Neural crest cell (in vitro differentiated cells): ENCODE measurements around the gene RALGPS1. TPM values are rescaled to one million over a fixed set of nuclear protein-coding genes. Genes with fewer than 3 reads are reported as not detected.

Source experiments
- DNase-seq: peaks from one replicate; pipeline ENCODE4 v3.0.0; 2021; ENCODE audit warnings: low read depth, mixed read lengths, low spot score
- H3K27ac Mint-ChIP-seq: one replicate; pipeline ENCODE4 v1.8.0; 2021; ENCODE audit warnings: mild to moderate bottlenecking, mixed read lengths; ENCODE audit not compliant: unreplicated experiment
- H3K27me3 Mint-ChIP-seq: 2 replicates; pipeline ENCODE4 v1.8.0; 2021; ENCODE audit warnings: low read depth, mild to moderate bottlenecking, mixed read lengths
- H3K36me3 Mint-ChIP-seq: 2 replicates; pipeline ENCODE4 v1.8.0; 2021; ENCODE audit warnings: low read depth, mild to moderate bottlenecking, mixed read lengths
- H3K4me1 Mint-ChIP-seq: 2 replicates; pipeline ENCODE4 v1.8.0; 2021; ENCODE audit warnings: mixed read lengths
- H3K4me3 Mint-ChIP-seq: one replicate; pipeline ENCODE4 v1.8.0; 2021; ENCODE audit warnings: mild to moderate bottlenecking, mixed read lengths
- H3K9me3 Mint-ChIP-seq: 2 replicates; pipeline ENCODE4 v1.8.0; 2021; ENCODE audit warnings: mixed read lengths
- CTCF ChIP-seq: fragments of 200-600 bp; sonication (generic); conservative IDR thresholded peaks from 2 replicates; pipeline ENCODE4 v1.5.0; 2021; ENCODE audit warnings: antibody characterized with exemption, mild to moderate bottlenecking
- total RNA-seq: library from RNA; stranded (reverse); gene quantifications from 2 replicates; pipeline ENCODE4 v1.2.1, GENCODE V29; 2021

Gene RALGPS1
- total RNA-seq, 1 donor from 2014 or later: 11.7 TPM

GRCh38 chr9:127256324-127256723 is 341.7 kb downstream of the RALGPS1 start:
- peaks cover 5% of the 10 kb centered on the region for H3K4me1 Mint-ChIP-seq
- H3K4me3 Mint-ChIP-seq: no peak overlapping the region
- no peaks in the 10 kb centered on the region for H3K27me3 Mint-ChIP-seq
- no peak for DNase-seq
- no peak overlapping the region for H3K27ac Mint-ChIP-seq
- no peaks in the 10 kb centered on the region for H3K36me3 Mint-ChIP-seq
- H3K9me3 Mint-ChIP-seq: no peaks in the 10 kb centered on the region
- TF ChIP-seq CTCF: no peak

GRCh38 chr9:127258606-127259471 is 344.3 kb downstream of the RALGPS1 start:
- H3K27me3 Mint-ChIP-seq: no peaks in the 10 kb centered on the region
- DNase-seq: no peak
- H3K36me3 Mint-ChIP-seq: no peaks in the 10 kb centered on the region
- no peaks in the 10 kb centered on the region for H3K4me1 Mint-ChIP-seq
- H3K4me3 Mint-ChIP-seq: no peak overlapping the region
- no peak overlapping the region for H3K27ac Mint-ChIP-seq
- TF ChIP-seq CTCF: no peak
- H3K9me3 Mint-ChIP-seq: no peaks in the 10 kb centered on the region

GRCh38 chr9:127262602-127263001 is 348.0 kb downstream of the RALGPS1 start:
- no peaks in the 10 kb centered on the region for H3K27me3 Mint-ChIP-seq
- no peaks in the 10 kb centered on the region for H3K36me3 Mint-ChIP-seq
- no peaks in the 10 kb centered on the region for H3K9me3 Mint-ChIP-seq
- no peak overlapping the region for H3K27ac Mint-ChIP-seq
- H3K4me1 Mint-ChIP-seq: peaks cover 6% of the 10 kb centered on the region
- no peak for TF ChIP-seq CTCF
- no peak overlapping the region for H3K4me3 Mint-ChIP-seq
- no peak for DNase-seq

- H3K4me1 Mint-ChIP-seq: peaks cover 10% of the 10 kb centered on the region
- no peaks in the 10 kb centered on the region for H3K27me3 Mint-ChIP-seq
- DNase-seq: no peak
- H3K27ac Mint-ChIP-seq: no peak overlapping the region
- TF ChIP-seq CTCF: no peak
- no peak overlapping the region for H3K4me3 Mint-ChIP-seq
- H3K9me3 Mint-ChIP-seq: no peaks in the 10 kb centered on the region
- H3K36me3 Mint-ChIP-seq: no peaks in the 10 kb centered on the region
Observed at GRCh38 chr9:127263237-127263636, 348.7 kb downstream of the RALGPS1 start.

- no peak for TF ChIP-seq CTCF
- no peaks in the 10 kb centered on the region for H3K36me3 Mint-ChIP-seq
- H3K4me3 Mint-ChIP-seq: no peak overlapping the region
- H3K9me3 Mint-ChIP-seq: no peaks in the 10 kb centered on the region
- DNase-seq: no peak
- peaks cover 12% of the 10 kb centered on the region for H3K4me1 Mint-ChIP-seq
- H3K27me3 Mint-ChIP-seq: no peaks in the 10 kb centered on the region
- H3K27ac Mint-ChIP-seq: no peak overlapping the region
Observed at GRCh38 chr9:127263664-127264063, 349.1 kb downstream of the RALGPS1 start.
